Adrenal gland (tissue), 12 donors: ENCODE data around the gene NLRP3. TPM values are rescaled to one million over a fixed set of nuclear protein-coding genes. Genes with fewer than 3 reads are reported as not detected.

Experiments
- DNase-seq, 7 donors: peaks; one replicate each; pipeline ENCODE4 v3.0.0-alpha.2; 2019 to 2020
- H3K27ac ChIP-seq, 5 donors: fragments of 200-600 bp; sonication (generic) in 4 of 5; 1 replicate in 3 of 5; 2 replicates in 2 of 5; pipeline versions ENCODE4 v1.5.1 to v1.8.0; 2016 to 2020; ENCODE audit warnings: mild to moderate bottlenecking in 1 of 5
- H3K27me3 ChIP-seq: fragments of 200-600 bp; 2 replicates; pipeline ENCODE4 v1.8.0; 2021
- H3K36me3 ChIP-seq, 2 donors: fragments of 200-600 bp; replicated peaks in 1 of 2; 1 replicate in 1 of 2; 2 replicates in 1 of 2; pipeline versions ENCODE4 v1.5.1 to v1.8.0; 2018 to 2022
- H3K4me1 ChIP-seq, 2 donors: fragments of 200-600 bp; replicated peaks in 1 of 2; 1 replicate in 1 of 2; 2 replicates in 1 of 2; pipeline versions ENCODE4 v1.5.1 to v1.8.0; 2018 to 2021
- H3K4me3 ChIP-seq, 4 donors: fragments of 200-600 bp; sonication (generic) in 3 of 4; one replicate each; pipeline ENCODE4 v1.5.1; 2016 to 2018
- H3K9me3 ChIP-seq, 3 donors: fragments of 200-600 bp; sonication (generic) in 1 of 3; replicated peaks in 1 of 3; 1 replicate in 2 of 3; 2 replicates in 1 of 3; pipeline versions ENCODE4 v1.5.1 to v1.8.0; 2016 to 2021
- POLR2A ChIP-seq, 2 donors: fragments of 450-650 bp; IDR thresholded peaks; one replicate each; pipeline ENCODE4 v1.6.1; 2017; ENCODE audit warnings: antibody characterized with exemption in 2 of 2, mild to moderate bottlenecking in 2 of 2, moderate library complexity in 1 of 2
- WGBS, 4 donors: extraction: QIAGEN DNeasy Blood & Tissue Kit in 2 of 4; methylation state at CpG; one replicate each; pipeline versions ENCODE4 v1.1.5 to v1.1.7; 2013 to 2017; 5-methylcytosine and 5-hydroxymethylcytosine counted together
- intact Hi-C, 2 donors: fragments of 100-400 bp; cut with DNase I; formaldehyde crosslinking; loops; one replicate each; pipeline versions ENCODE4 v1.14.1 to v1.15.0; 2022 to 2023
- polyA plus RNA-seq, 3 donors: library from polyadenylated mRNA; stranded (reverse); fragments of 200-250 nt in 2 of 3; fragments of 350-450 nt in 1 of 3; fragmentation: Illumina TruSeq in 1 of 3; extraction: RNeasy Lipid Tissue Mini Kit (QIAGEN cat#74804) in 1 of 3; gene quantifications; one replicate each; pipeline ENCODE4 v1.2.3, GENCODE V29; 2013 to 2014
- total RNA-seq, 9 donors: library from RNA; depleted of rRNA in 4 of 9; stranded (reverse); fragments of >200 nt in 4 of 9; fragments of 120-200 nt in 1 of 9; fragmentation: NEBNext Ultra II Directional in 1 of 9; extraction: Animal tissue kit (Norgen Biotek cat#: 25700) in 1 of 9; gene quantifications; one replicate each; pipeline versions ENCODE4 v1.1.0 to v1.2.4, GENCODE V29; 2013 to 2023
- TF ChIP-seq, protein P1 (sequence below), 6 experiments: fragments of 450-650 bp in 4 of 6; fragments of 200-600 bp in 2 of 6; sonication (generic) in 1 of 6; IDR thresholded peaks; 1 replicate in 5 of 6; 2 replicates in 1 of 6; pipeline versions ENCODE4 v1.5.1 to v1.8.0; 2016 to 2021; ENCODE audit warnings: antibody characterized with exemption in 6 of 6, mild to moderate bottlenecking in 2 of 6, moderate library complexity in 1 of 6
- donor health status: healthy with polysubstance abuse.
- donor health status: Bipolar disorder and iron deficiency.
- donor health status: DM: yes; HTN: yes; CAD: no.
- donor health status: DM: no; HTN: no; CAD: no.
- donor health status: DM: no; HTN: no; CAD: no.
- donor health status: DM: yes; HTN: yes; CAD: no.

The NLRP3 gene
- total and polyA plus RNA-seq, 12 donors, result 0.64 to 3.4 (median 1.7) TPM

GRCh38 chr1:247443641-247444040 lies 27.7 kb downstream of the NLRP3 start:
- WGBS, 4 donors, result 44 to 53% (median 51%) methylated on average over 5 of the region's 5 CpGs
- TF ChIP-seq POLR2A (IDR thresholded peaks at IDR 0.05), result no peak
- TF ChIP-seq, protein P1, sequence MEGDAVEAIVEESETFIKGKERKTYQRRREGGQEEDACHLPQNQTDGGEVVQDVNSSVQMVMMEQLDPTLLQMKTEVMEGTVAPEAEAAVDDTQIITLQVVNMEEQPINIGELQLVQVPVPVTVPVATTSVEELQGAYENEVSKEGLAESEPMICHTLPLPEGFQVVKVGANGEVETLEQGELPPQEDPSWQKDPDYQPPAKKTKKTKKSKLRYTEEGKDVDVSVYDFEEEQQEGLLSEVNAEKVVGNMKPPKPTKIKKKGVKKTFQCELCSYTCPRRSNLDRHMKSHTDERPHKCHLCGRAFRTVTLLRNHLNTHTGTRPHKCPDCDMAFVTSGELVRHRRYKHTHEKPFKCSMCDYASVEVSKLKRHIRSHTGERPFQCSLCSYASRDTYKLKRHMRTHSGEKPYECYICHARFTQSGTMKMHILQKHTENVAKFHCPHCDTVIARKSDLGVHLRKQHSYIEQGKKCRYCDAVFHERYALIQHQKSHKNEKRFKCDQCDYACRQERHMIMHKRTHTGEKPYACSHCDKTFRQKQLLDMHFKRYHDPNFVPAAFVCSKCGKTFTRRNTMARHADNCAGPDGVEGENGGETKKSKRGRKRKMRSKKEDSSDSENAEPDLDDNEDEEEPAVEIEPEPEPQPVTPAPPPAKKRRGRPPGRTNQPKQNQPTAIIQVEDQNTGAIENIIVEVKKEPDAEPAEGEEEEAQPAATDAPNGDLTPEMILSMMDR (IDR thresholded peaks at IDR 0.05), result no peak
- Histone ChIP-seq H3K36me3 (no peaks in the 10 kb centered on the region), H3K27me3 (no peaks in the 10 kb centered on the region), H3K4me1 (no peaks in the 10 kb centered on the region), H3K4me3 (no peak overlapping the region), H3K27ac (no peak overlapping the region), H3K9me3 (no peaks in the 10 kb centered on the region)
- peak in 1 of 7 donors; percentile 53 for DNase-seq
- intact Hi-C loops, result no loop called here

GRCh38 chr1:247444571-247444970 lies 28.6 kb downstream of the NLRP3 start:
- intact Hi-C loops, result no loop called here
- WGBS, 4 donors, result 46 to 70% (median 62%) methylated on average over 3 to 6 of the region's 6 CpGs
- H3K27ac ChIP-seq, result no peak overlapping the region
- DNase-seq, result no peak
- no peaks in the 10 kb centered on the region for H3K4me1 ChIP-seq
- H3K36me3 ChIP-seq, result no peaks in the 10 kb centered on the region
- TF ChIP-seq, protein P1 (IDR thresholded peaks at IDR 0.05), result no peak
- TF ChIP-seq POLR2A (IDR thresholded peaks at IDR 0.05), result no peak
- no peaks in the 10 kb centered on the region for H3K27me3 ChIP-seq
- no peak overlapping the region for H3K4me3 ChIP-seq
- H3K9me3 ChIP-seq, result no peaks in the 10 kb centered on the region

DNA sequence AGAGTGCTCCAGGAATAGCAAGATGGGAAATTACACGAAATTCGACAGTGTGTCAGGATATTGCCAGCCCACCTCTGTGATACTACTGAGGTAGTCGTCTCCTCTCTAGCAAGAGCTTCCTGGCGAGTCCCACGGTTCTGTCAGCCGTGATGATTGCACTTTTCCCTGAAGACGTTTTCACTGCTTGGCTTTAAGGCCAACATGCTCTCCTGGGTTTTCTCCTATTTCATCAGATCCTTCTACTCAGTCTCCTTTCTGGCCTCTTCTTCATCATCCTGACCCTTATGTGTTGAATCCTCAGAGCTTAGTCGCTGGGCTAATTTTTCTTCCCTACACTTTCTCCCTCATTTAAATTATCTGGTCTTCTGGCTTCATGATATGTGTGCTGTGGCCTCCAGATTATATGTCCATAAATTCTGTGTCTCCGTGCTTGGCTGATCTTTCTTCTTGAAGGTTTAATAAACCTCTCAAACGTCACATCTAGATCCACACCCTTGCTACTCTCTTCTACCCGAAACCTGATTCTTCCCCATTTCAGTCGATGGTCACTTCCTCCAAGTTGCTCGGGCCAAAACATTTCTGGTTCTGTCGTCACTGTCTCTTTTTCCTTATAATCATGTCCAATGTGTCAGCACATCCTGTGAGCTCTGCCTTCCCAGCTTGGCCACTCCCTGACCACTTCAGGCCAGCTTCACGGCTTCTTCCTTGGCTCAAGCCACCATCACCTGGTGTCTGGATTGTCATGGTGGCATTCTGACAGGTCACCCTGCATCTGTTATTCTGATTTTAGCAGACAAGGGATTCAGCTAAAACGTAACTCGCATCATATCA lies 29.8 kb downstream of the NLRP3 start:
- Histone ChIP-seq H3K4me3 (no peak overlapping the region), H3K27ac (peak overlapping the region in 1 of 5 donors; percentile 10), H3K36me3 (no peaks in the 10 kb centered on the region), H3K27me3 (no peaks in the 10 kb centered on the region), H3K9me3 (no peaks in the 10 kb centered on the region), H3K4me1 (no peaks in the 10 kb centered on the region)
- TF ChIP-seq, protein P1 (IDR thresholded peaks at IDR 0.05), result no peak
- no peak for TF ChIP-seq POLR2A (IDR thresholded peaks at IDR 0.05)
- WGBS, 4 donors, result 68 to 73% (median 70%) methylated on average over 17 of the region's 17 CpGs
- intact Hi-C loops, result no loop called here
- peak in 6 of 7 donors; percentile 28 to 57 (median 44) for DNase-seq

DNA sequence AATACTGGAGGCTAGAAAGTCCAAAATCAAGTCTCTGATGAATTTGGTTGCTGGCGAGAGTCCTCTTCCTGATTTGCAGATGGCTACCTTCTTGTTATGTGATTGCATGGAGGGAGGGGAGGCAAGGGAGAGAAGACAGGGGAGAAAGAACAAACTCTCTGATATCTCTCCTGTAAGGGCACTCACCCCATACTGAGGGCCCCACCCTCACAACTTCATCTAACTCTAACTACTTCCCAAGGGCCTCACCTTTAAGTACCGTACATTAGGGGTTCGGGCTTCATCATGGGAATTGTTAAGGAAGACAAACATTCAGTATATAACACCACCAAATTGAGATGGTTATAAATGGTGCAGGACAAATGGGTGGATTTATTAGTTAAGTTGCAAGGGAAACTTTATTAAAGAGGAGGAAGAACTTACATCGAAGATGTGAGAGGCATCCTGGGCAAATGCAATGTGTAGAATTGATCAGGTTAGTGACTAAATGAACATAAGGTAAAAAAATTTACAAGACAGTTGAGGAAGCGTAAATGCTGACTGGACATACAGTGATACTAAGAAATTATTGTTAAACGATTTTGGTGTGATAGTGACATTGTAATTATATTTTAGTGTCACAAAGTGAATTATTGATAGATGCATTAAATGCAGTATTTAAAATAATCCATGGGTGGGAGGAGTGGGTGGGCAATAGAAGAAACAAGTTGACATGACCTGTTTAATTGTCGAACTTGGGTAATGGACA lies 31.4 kb downstream of the NLRP3 start:
- TF ChIP-seq, protein P1 (IDR thresholded peaks at IDR 0.05), result no peak
- no peak for TF ChIP-seq POLR2A (IDR thresholded peaks at IDR 0.05)
- WGBS, 4 donors, result 78 to 84% (median 81%) methylated on average over 7 of the region's 7 CpGs
- Histone ChIP-seq H3K4me1 (no peaks in the 10 kb centered on the region), H3K27me3 (no peaks in the 10 kb centered on the region), H3K9me3 (no peaks in the 10 kb centered on the region), H3K4me3 (peak overlapping the region in 2 of 4 donors; percentile 15 to 49), H3K36me3 (no peaks in the 10 kb centered on the region), H3K27ac (no peak overlapping the region)
- intact Hi-C loops, result no loop called here
- DNase-seq, result no peak
